Activated CD4-positive, alpha-beta memory T cell treated with anti-CD3 and anti-CD28 coated beads for 36 hours (primary cell): ENCODE results near the gene SPIRE2. TPM values are rescaled to one million over a fixed set of nuclear protein-coding genes. Genes with fewer than 3 reads are reported as not detected.

ENCODE experiments used
- CTCF ChIA-PET: fragments of 350-600 bp; sonication (Branson Sonifier 250); formaldehyde crosslinking; loops from one replicate; lab custom pipeline; 2021; ENCODE audit warnings: antibody characterized with exemption, inconsistent platforms; lab: Charles Lee
- POLR2A ChIA-PET: fragments of 350-600 bp; sonication (Branson Sonifier 250); formaldehyde crosslinking; loops from one replicate; lab custom pipeline; 2021; ENCODE audit warnings: antibody characterized with exemption; lab: Charles Lee
- DNase-seq: peaks from one replicate; pipeline ENCODE4 v3.0.0-alpha.2; 2020
- H3K27ac Mint-ChIP-seq: one replicate; pipeline ENCODE4 v1.8.0; 2021; ENCODE audit warnings: mixed read lengths
- H3K27me3 Mint-ChIP-seq: one replicate; pipeline ENCODE4 v1.8.0; 2021; ENCODE audit warnings: mixed read lengths
- H3K36me3 Mint-ChIP-seq: one replicate; pipeline ENCODE4 v1.8.0; 2021; ENCODE audit warnings: mixed read lengths
- H3K4me1 Mint-ChIP-seq: one replicate; pipeline ENCODE4 v1.8.0; 2021; ENCODE audit warnings: low read depth, mixed read lengths
- H3K4me3 Mint-ChIP-seq: one replicate; pipeline ENCODE4 v1.8.0; 2021; ENCODE audit warnings: mild to moderate bottlenecking, mixed read lengths
- H3K9me3 Mint-ChIP-seq: one replicate; pipeline ENCODE4 v1.8.0; 2021; ENCODE audit warnings: mixed read lengths
- intact Hi-C: fragments of 100-400 bp; cut with micrococcal nuclease; formaldehyde crosslinking; loops from one replicate; pipeline ENCODE4 v1.15.1; 2023
- total RNA-seq, 2 experiments: library from RNA; stranded (reverse); gene quantifications; one replicate each; pipeline ENCODE4 v1.2.3, GENCODE V29; 2021

The SPIRE2 gene
- total RNA-seq, 2 experiments from 2014 or later = 0.63 to 1.4 TPM

DNA sequence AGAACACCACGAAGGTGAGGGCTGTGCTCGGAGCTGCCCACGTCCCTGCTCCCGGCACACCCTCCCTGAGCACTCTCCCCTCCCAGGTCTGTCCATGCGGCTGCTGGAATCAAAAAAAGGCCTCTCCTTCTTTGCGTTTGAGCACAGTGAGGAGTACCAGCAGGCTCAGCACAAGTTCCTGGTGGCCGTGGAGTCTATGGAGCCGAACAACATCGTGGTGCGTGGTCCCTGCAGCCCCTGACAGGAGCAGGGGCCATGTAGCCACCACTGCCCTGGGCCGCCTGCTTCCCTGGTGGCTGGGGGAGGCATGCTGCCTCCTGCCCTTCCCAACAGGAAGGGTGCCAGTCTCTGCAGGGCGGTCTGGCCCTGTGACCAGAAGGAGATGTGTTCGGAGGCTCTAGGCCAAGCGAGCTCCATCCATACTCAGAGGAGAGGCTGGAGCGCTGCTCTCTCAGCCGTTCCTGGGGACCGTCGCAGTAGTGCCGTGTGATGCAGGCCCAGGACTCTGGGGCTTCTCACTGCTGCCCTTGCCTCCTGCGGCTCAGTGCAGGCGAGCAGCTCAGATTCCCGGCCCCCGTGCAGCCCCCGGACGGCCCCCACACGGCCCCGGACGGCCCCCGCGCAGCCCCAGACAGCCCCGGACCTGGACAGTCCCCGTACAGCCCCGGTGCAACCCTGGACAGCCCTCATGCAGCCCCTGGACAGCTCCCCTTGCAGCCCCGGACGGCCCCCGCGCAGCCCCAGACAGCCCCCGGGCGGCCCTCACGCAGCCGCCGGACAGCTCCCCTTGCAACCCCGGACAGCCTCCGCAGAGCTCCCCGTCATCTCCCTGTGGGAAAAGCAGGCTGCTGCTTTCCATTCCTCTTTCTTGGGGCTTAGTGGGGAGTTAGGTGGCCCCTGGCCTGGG lies 65.6 kb downstream of the SPIRE2 start:
- peaks cover 9% of the 10 kb centered on the region for H3K4me1 Mint-ChIP-seq
- ChIA-PET CTCF (interaction anchor here (1.3 kb wide), 1 partner anchor 16 kb away, joined by 3 read pairs; no protein-coding TSS in a partner anchor), POLR2A (no interaction called here)
- intact Hi-C loops = no loop called here
- no peaks in the 10 kb centered on the region for H3K27me3 Mint-ChIP-seq
- no peak overlapping the region for H3K4me3 Mint-ChIP-seq
- no peak overlapping the region for H3K27ac Mint-ChIP-seq
- no peak for DNase-seq
- H3K9me3 Mint-ChIP-seq = no peaks in the 10 kb centered on the region
- peaks cover 32% of the 10 kb centered on the region for H3K36me3 Mint-ChIP-seq

DNA sequence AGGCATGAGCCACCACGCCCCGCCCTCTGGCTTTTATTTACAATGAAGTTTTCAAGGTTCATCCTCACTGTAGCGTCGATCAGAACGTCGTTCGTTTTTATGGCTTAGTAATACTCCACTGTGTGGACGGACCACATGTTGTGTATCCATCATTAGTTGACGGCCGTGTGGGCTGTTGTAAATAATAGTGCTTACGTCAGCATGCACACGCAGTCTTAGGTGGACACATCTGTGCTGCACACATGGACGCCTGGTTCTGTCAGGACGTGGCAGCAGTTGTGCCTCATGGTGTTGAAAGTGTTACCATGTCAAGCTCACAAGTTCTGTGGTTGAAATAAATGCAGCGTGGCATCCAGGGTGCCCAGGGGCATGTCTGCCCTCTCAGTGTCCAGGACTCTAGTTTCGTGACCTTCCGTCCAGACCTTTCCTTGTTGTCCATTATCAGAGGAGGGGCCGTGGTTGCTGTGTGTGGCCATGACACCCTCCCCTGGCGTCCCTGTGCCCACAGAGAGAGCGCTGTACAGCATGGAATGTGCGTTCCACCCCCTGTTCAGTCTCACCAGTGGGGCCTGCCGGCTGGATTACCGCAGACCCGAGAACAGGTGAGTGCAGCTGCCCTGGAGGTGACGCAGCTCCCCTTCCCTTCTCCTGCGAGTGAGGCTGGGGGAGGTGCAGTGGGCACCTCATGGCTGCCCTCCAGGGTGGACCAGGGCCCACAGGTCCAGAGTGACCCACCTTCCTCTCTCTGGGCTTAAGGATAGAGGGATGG lies 67.4 kb downstream of the SPIRE2 start:
- Mint-ChIP-seq H3K36me3 (peaks cover 38% of the 10 kb centered on the region), H3K4me3 (no peak overlapping the region), H3K9me3 (no peaks in the 10 kb centered on the region), H3K27me3 (no peaks in the 10 kb centered on the region), H3K27ac (no peak overlapping the region), H3K4me1 (peaks cover 7% of the 10 kb centered on the region)
- ChIA-PET CTCF (interaction anchor here (0.8 kb wide), 1 partner anchor 33 kb away, joined by 3 read pairs; no protein-coding TSS in a partner anchor), POLR2A (no interaction called here)
- intact Hi-C loops = no loop called here
- no peak for DNase-seq

DNA sequence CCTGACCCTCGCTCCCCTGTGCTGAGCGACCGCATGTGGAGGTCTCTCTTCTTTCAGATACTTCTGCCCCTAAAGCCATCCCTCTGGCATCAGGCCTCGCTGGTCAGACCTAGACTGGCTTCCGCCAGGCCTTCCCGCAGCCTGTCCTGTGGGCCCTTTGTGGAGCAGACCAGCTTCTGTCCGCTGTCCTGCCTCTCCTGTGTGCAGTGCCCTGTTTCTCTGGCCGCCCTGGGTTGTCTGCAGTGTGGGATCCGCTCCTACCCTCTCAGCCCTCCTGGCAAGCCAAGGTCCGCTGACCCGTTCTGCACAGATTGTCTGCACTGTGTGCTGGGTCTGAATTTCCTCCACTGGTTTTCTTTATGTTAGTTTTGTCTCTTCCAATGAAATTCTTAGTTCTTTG lies 68.9 kb downstream of the SPIRE2 start:
- H3K27me3 Mint-ChIP-seq = no peaks in the 10 kb centered on the region
- peaks cover 30% of the 10 kb centered on the region for H3K36me3 Mint-ChIP-seq
- H3K27ac Mint-ChIP-seq = no peak overlapping the region
- H3K9me3 Mint-ChIP-seq = no peaks in the 10 kb centered on the region
- peaks cover 3% of the 10 kb centered on the region for H3K4me1 Mint-ChIP-seq
- CTCF ChIA-PET = interaction anchor here (1.2 kb wide), 1 partner anchor 13 kb away, joined by 4 read pairs; no protein-coding TSS in a partner anchor
- intact Hi-C loops = no loop called here
- DNase-seq = no peak
- POLR2A ChIA-PET = no interaction called here
- H3K4me3 Mint-ChIP-seq = no peak overlapping the region

DNA sequence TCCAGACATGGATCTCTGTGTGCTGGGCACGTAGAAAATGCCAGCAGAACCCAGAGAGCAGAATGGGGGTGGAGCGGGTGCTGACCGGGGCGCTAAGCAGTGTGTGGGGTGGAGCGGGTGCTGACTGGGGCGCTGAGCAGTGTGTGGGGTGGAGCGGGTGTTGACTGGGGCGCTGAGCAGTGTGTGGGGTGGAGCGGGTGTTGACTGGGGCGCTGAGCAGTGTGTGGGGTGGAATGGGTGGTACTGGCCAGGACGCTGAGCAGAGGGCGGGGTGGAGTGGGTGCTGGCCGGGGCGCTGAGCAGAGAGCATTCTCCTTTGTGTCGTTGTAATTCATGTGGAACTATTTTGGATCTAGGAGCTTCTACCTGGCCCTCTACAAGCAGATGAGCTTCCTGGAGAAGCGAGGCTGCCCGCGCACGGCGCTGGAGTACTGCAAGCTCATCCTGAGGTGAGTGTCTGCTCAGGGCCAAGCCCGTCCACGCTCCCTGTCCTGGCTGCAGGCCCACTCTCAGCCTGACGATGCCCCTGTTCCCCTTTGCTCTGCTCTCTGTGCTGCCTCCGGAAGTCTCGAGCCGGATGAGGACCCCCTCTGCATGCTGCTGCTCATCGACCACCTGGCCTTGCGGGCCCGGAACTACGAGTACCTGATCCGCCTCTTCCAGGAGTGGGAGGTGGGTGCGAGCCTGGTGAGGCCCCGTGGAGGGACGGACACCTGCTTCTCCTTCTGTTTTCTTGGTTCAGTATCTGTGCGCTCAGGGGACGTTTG lies 70.1 kb downstream of the SPIRE2 start:
- POLR2A ChIA-PET = no interaction called here
- Mint-ChIP-seq H3K4me3 (no peak overlapping the region), H3K4me1 (peaks cover 3% of the 10 kb centered on the region), H3K9me3 (no peaks in the 10 kb centered on the region), H3K36me3 (peaks cover 26% of the 10 kb centered on the region), H3K27me3 (no peaks in the 10 kb centered on the region), H3K27ac (no peak overlapping the region)
- intact Hi-C loops = no loop called here
- DNase-seq = no peak
- CTCF ChIA-PET = interaction anchor here (1.0 kb wide), 1 partner anchor 12 kb away, joined by 5 read pairs; no protein-coding TSS in a partner anchor

DNA sequence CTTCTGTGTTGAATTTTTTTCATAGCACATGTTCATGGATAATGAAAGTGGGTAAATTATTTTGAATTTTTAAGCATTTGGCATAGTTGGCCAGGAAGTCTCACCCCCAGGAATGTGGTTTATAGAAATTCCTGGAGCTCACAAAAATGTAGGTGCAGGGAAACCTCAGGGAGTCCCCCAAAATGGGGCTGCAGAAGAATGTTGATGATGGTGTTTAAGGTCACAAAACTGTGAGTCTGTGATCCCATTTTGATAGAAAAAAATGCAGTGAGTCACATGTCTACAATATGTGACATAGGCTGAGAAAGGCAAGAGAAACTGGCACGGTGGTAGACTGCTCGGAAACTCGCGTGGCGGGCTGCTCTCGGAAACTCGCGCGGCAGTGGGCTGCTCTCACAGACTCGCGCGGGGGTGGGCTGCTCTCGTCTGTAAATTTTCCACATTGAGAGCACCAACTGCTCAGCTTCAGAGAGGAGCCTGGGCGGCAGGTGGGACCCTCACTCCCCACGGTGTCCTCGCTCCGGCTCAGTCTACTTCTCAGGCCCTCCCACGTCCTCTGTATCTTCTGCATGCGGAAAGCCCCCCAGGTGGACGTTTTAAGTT lies 71.7 kb downstream of the SPIRE2 start:
- ChIA-PET CTCF (no interaction called here), POLR2A (no interaction called here)
- Mint-ChIP-seq H3K36me3 (peaks cover 25% of the 10 kb centered on the region), H3K4me3 (no peak overlapping the region), H3K27ac (no peak overlapping the region), H3K9me3 (no peaks in the 10 kb centered on the region), H3K27me3 (no peaks in the 10 kb centered on the region), H3K4me1 (peaks cover 3% of the 10 kb centered on the region)
- intact Hi-C loops = no loop called here
- DNase-seq = no peak

DNA sequence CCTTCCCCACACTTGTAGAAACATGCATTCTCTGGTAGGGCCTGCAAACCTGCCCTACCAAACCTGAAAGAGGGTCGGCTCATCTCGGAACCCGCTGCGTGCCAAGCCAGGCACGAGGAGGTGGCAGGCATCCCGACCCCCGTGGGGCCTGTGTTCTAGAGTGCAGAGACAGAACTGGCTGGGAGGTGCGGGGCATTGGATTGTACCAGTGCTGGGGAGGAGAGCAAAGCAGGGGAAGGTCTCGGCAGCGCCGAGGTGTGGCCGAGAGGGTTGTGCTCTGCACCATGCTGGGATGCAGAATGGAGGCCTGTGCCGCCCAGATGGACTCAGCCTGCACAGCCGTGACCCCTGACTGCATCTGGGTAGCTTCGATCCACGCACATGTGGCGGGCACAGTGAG lies 72.6 kb downstream of the SPIRE2 start:
- ChIA-PET POLR2A (no interaction called here), CTCF (no interaction called here)
- no peaks in the 10 kb centered on the region for H3K27me3 Mint-ChIP-seq
- peaks cover 3% of the 10 kb centered on the region for H3K4me1 Mint-ChIP-seq
- no peak overlapping the region for H3K27ac Mint-ChIP-seq
- intact Hi-C loops = no loop called here
- no peak for DNase-seq
- H3K36me3 Mint-ChIP-seq = peaks cover 27% of the 10 kb centered on the region
- no peak overlapping the region for H3K4me3 Mint-ChIP-seq
- H3K9me3 Mint-ChIP-seq = no peaks in the 10 kb centered on the region

DNA sequence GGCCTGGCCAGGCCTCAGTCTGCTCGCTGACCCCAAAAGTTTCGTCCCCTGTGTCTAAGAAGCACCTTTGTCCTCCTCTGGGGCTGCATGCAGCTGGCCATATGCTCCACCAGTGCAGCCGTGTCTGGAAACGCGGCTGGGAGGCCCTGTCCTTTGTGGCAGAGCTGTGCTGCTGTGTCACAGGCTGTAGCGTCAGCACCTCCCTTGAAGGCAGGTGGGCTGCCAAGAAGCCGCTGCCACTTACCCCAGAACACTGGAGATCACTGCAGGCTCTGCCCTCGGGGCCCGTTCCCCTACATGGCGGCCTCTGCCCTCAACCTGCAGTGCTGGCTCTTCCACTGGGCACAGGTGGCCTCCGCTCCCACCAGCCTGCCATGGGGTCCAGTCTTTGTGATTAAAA lies 74.7 kb downstream of the SPIRE2 start:
- peaks cover 3% of the 10 kb centered on the region for H3K4me1 Mint-ChIP-seq
- peaks cover 37% of the 10 kb centered on the region for H3K36me3 Mint-ChIP-seq
- H3K27ac Mint-ChIP-seq = no peak overlapping the region
- no peak for DNase-seq
- H3K27me3 Mint-ChIP-seq = no peaks in the 10 kb centered on the region
- CTCF ChIA-PET = no interaction called here
- POLR2A ChIA-PET = no interaction called here
- no peak overlapping the region for H3K4me3 Mint-ChIP-seq
- intact Hi-C loops = no loop called here
- H3K9me3 Mint-ChIP-seq = no peaks in the 10 kb centered on the region

DNA sequence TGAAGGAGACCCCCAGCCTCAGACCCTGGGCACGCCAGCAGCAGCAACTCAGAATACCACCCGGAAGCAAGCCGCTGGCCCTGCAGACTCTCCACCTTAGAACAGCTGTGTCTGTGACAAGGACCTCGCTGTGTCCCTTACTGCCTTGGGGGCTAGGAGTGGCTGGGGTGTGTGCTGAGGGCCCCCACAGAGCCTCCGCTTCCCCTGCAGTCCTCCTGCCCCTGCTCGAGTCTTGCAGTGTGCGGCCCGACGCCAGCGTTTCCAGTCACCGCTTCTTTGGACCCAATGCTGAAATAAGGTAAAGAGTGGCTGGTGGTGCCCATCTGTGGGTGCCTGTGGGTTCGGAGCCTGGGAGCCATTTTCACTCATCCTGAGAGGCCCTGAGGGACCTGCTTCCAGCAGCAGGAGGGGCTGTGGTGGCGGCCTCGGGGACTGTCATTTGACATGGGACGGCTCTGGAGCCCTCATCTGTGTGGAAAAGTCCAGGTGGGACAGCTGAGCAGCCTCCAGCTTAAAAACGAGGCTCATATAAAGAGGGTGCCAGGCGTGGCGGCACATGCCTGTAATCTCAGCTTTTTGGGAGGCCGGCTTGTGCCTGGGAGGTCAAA lies 75.7 kb downstream of the SPIRE2 start:
- ChIA-PET CTCF (interaction anchor here (1.1 kb wide), 1 partner anchor 204 kb away, joined by 3 read pairs; no protein-coding TSS in a partner anchor), POLR2A (no interaction called here)
- no peaks in the 10 kb centered on the region for H3K27me3 Mint-ChIP-seq
- peaks cover 35% of the 10 kb centered on the region for H3K36me3 Mint-ChIP-seq
- H3K27ac Mint-ChIP-seq = no peak overlapping the region
- H3K4me1 Mint-ChIP-seq = peaks cover 3% of the 10 kb centered on the region
- intact Hi-C loops = no loop called here
- no peak for DNase-seq
- H3K4me3 Mint-ChIP-seq = no peak overlapping the region
- no peaks in the 10 kb centered on the region for H3K9me3 Mint-ChIP-seq

DNA sequence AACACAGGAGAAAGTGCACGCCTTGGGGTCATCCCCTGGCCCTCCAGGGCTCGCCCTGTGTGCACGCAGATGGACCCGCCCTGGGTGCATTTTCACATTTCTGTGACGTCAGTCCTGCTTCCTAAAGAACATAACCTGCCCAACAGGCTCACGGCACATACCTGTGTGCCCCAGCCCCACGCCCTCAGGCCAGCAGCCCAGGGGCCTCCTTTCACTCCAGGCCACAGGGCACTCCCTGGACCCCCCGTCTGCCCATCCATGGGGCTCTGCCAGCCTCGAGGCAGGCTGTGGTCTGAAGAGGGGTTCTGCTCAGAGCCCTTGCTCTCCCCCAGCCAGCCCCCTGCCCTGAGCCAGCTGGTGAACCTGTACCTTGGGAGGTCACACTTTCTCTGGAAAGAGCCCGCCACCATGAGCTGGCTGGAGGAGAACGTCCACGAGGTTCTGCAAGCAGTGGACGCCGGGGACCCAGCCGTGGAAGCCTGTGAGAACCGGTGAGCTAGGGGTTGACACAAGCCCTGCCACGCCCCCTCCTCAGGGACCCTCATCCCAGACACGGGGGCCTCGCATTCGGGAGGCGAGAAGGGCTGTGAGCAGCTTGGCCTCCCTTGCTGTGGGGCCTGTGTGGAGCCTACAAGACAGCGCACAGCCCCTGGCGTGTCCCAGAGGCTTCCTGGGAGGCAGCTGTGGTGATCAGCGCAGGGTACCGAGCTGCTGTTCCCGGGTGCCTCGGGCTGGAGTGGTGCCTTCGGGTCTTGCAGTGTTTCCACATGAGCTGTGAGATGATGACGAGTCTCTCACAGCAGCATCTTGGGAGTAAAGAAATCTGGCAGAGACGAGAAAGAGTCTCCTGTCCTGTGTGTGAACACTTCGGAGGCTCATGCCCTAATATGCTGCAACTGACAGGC lies 76.6 kb downstream of the SPIRE2 start:
- Mint-ChIP-seq H3K27ac (no peak overlapping the region), H3K4me3 (no peak overlapping the region), H3K4me1 (peaks cover 2% of the 10 kb centered on the region), H3K9me3 (no peaks in the 10 kb centered on the region), H3K36me3 (peaks cover 33% of the 10 kb centered on the region), H3K27me3 (no peaks in the 10 kb centered on the region)
- ChIA-PET POLR2A (no interaction called here), CTCF (interaction anchor here (1.1 kb wide), 1 partner anchor 205 kb away, joined by 3 read pairs; no protein-coding TSS in a partner anchor)
- DNase-seq = no peak
- intact Hi-C loops = loop anchor here (5.0 kb wide), 1 partner anchor 203 kb away; the partner anchor contains the start of gene SPATA2L

DNA sequence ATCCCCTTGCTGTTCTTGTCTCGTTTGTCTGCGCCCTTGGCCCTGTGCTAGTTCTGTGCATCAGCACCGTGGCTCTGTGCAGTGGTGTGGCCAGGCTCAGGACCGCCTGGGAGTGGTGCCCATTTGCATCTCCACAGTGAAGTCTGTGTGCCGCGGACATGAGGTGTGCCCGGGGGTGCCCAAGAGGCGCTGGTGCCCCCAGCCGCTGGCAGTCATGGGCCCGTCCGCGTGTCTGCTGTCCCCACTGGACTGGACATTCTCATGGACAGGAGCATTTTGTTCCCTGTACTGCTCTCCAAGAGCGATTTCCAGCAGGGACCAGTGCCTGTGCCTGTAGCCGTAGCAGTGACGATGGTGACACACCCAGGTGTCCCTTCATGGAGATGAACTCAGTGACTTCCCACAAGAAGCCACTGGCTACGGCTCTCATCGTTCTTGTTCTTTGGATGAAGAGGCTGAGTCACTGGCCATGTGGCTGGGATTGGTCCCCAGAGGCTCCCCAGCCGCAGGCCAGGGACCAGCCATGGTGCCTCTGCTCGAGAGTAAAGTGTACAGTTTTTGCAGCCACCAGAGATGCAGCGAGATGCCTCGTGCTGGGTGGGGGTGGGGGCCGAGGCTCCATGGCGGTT lies 77.3 kb downstream of the SPIRE2 start:
- Mint-ChIP-seq H3K4me3 (no peak overlapping the region), H3K36me3 (peaks cover 36% of the 10 kb centered on the region), H3K4me1 (no peaks in the 10 kb centered on the region), H3K27ac (no peak overlapping the region), H3K9me3 (no peaks in the 10 kb centered on the region), H3K27me3 (no peaks in the 10 kb centered on the region)
- no peak for DNase-seq
- intact Hi-C loops = loop anchor here (5.0 kb wide), 1 partner anchor 203 kb away; the partner anchor contains the start of gene SPATA2L
- POLR2A ChIA-PET = no interaction called here
- CTCF ChIA-PET = interaction anchor here (1.1 kb wide), 1 partner anchor 205 kb away, joined by 3 read pairs; no protein-coding TSS in a partner anchor
